SH-SY5Y (cell line): ENCODE measurements around the gene PKN1.

ENCODE experiments used
- GATA2 ChIP-seq: IDR thresholded peaks from 2 replicates; pipeline ENCODE4 v1.6.1; 2011; ENCODE audit warnings: mild to moderate bottlenecking, low read depth, low read length
- GATA3 ChIP-seq: IDR thresholded peaks from 2 replicates; pipeline ENCODE4 v1.6.1; 2011; ENCODE audit warnings: low read depth, mild to moderate bottlenecking, low read length, moderate library complexity

DNA sequence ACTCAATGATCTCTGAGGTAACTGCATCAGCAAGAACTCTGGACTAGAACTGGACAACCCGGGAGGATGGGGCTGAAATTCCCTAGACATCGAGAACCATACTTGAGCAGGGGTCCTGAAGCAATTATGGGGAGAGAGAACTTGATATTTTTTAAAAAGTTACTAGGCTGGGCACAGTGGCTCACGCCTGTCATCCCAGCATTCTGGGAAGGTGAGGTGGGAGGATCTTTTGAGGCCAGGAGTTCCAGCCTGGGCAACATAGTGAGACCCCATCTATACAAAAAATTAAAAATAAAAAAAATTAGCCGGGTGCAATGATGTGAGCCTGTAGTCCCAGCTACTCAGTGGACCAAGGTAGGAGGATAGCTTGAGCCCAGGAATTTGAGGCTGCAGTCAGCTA lies 87.4 kb downstream of the PKN1 start:
- no peak for TF ChIP-seq GATA3
- no peak for TF ChIP-seq GATA2
